Panc1 (cell line): Measurements from ENCODE around the gene ALG12. TPM values are rescaled to one million over a fixed set of nuclear protein-coding genes. Genes with fewer than 3 reads are reported as not detected.

Experiments used
- ATAC-seq: fragments of 200-7000 bp; cut with Tn5 transposase; 2 replicates; pipeline ENCODE4 v1.9.1; 2020; ENCODE audit warnings: mild to moderate bottlenecking, moderate library complexity
- BruUV-seq: library from RNA; stranded (reverse); fragments of 400-500 nt; replicated peaks from 2 replicates; lab custom pipeline; 2021; lab: Mats Ljungman, UMichigan
- CTCF ChIA-PET: fragments of 300-600 bp; sonication (Branson Sonifier 250); formaldehyde crosslinking; loops from one replicate; lab custom pipeline; 2022; ENCODE audit warnings: antibody characterized with exemption; lab: Charles Lee
- POLR2A ChIA-PET: fragments of 300-600 bp; sonication (Branson Sonifier 250); formaldehyde crosslinking; loops from one replicate; lab custom pipeline; 2022; ENCODE audit warnings: antibody characterized with exemption; lab: Charles Lee
- DNase-seq: peaks from one replicate; pipeline ENCODE4 v3.0.0-alpha.2; 2010; ENCODE audit warnings: low read depth, low spot score
- H3K27ac ChIP-seq: 2 replicates; pipeline ENCODE4 v1.5.1; 2011; ENCODE audit warnings: mild to moderate bottlenecking, low read length, inconsistent platforms
- H3K27me3 ChIP-seq: fragments of 200-500 bp; sonication (Bioruptor generic); 2 replicates; pipeline ENCODE4 v1.6.0; 2014; ENCODE audit warnings: low read length, inconsistent platforms; ENCODE audit not compliant: control insufficient read depth, insufficient read depth
- H3K36me3 ChIP-seq: fragments of 200-500 bp; sonication (Bioruptor generic); 2 replicates; pipeline ENCODE4 v1.5.1; 2014; ENCODE audit warnings: inconsistent platforms, mild to moderate bottlenecking, low read length, moderate library complexity; ENCODE audit not compliant: control insufficient read depth, insufficient read depth
- H3K4me1 ChIP-seq: 2 replicates; pipeline ENCODE4 v1.5.1; 2011; ENCODE audit warnings: inconsistent platforms, mild to moderate bottlenecking, low read length, moderate library complexity; ENCODE audit not compliant: control insufficient read depth, insufficient read depth
- H3K4me3 ChIP-seq, 2 experiments: 2 replicates each; pipeline ENCODE4 v1.5.1; 2011 to 2012; ENCODE audit warnings: low read depth in 2 of 2, low read length in 2 of 2, mild to moderate bottlenecking in 2 of 2, inconsistent platforms in 1 of 2, moderate library complexity in 1 of 2
- H3K9me3 ChIP-seq: fragments of 200-500 bp; sonication (Bioruptor generic); 2 replicates; pipeline ENCODE4 v1.5.1; 2014; ENCODE audit warnings: low read depth, mild to moderate bottlenecking, inconsistent platforms, low read length, moderate library complexity; ENCODE audit not compliant: control insufficient read depth, insufficient read depth
- POLR2AphosphoS5 ChIP-seq: IDR thresholded peaks from 2 replicates; pipeline ENCODE4 v1.6.1; 2012; ENCODE audit warnings: mild to moderate bottlenecking, low read depth, low read length, moderate library complexity
- SIN3A ChIP-seq: IDR thresholded peaks from 2 replicates; pipeline ENCODE4 v1.6.1; 2012; ENCODE audit warnings: low read depth, mild to moderate bottlenecking, low read length, moderate library complexity, borderline replicate concordance; ENCODE audit not compliant: insufficient read depth
- TCF7L2 ChIP-seq: IDR thresholded peaks from 2 replicates; pipeline ENCODE4 v1.6.1; 2011; ENCODE audit warnings: mild to moderate bottlenecking, low read depth, low read length, inconsistent platforms
- in situ Hi-C: cut with HindIII; loops from 2 replicates; pipeline ENCODE4 v1.10.0; 2016; ENCODE audit warnings: low sequenced_read_pairs, low pct_unique_long_range_greater_than_20kb
- intact Hi-C: fragments of 100-400 bp; cut with micrococcal nuclease; formaldehyde crosslinking; loops from one replicate; pipeline ENCODE4 v1.10.0; 2022; ENCODE audit not compliant: unreplicated experiment
- total RNA-seq: library from RNA; stranded (reverse); gene quantifications from one replicate; pipeline ENCODE4 v1.2.1, GENCODE V29; 2021; ENCODE audit not compliant: unreplicated experiment
- TF ChIP-seq, protein P1 (sequence below): fragments of 450-650 bp; IDR thresholded peaks from 2 replicates; pipeline ENCODE4 v1.5.1; 2017; ENCODE audit warnings: mild to moderate bottlenecking
- TF ChIP-seq, protein P2 (sequence below), 2 experiments: IDR thresholded peaks; 2 replicates each; pipeline ENCODE4 v1.6.1; 2011 to 2012; ENCODE audit warnings: low read depth in 2 of 2, control low read depth in 1 of 2, low read length in 1 of 2, mild to moderate bottlenecking in 1 of 2, moderate library complexity in 1 of 2; ENCODE audit not compliant: insufficient read depth in 1 of 2

Gene ALG12
- total RNA-seq, 1 experiment from 2014 or later, result 23.4 TPM

DNA sequence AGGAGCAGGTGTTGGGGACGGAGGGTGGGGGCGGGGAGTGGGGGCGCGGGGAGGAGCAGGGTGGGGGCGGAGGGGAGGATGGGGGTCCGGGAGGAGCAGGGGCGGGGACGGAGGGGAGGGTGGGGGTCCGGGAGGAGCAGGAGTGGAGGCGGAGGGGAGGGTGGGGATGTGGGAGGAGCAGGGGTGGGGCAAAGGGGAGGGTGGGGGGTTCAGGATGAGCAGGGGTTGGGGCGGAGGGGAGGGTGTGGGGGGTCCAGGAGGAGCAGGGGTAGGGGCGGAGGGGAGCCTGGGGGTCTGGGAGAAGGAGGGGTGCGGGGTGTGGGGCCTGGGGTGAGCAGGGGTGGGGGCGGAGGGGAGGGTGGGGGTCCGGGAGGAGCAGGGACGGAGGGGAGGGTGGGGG is 17.3 kb upstream of the ALG12 start:
- Histone ChIP-seq H3K36me3 (no peaks in the 10 kb centered on the region), H3K27me3 (no peaks in the 10 kb centered on the region), H3K27ac (no peak overlapping the region), H3K4me1 (peaks cover 48% of the 10 kb centered on the region), H3K4me3 (no peak overlapping the region), H3K9me3 (no peaks in the 10 kb centered on the region)
- intact Hi-C loops, result no loop called here
- ATAC-seq (no peak), DNase-seq (no peak)
- ChIA-PET CTCF (interaction anchor here (0.6 kb wide), 1 partner anchor 57 kb away, joined by 4 read pairs; no protein-coding TSS in a partner anchor), POLR2A (interaction anchor here (0.7 kb wide), 1 partner anchor 16 kb away, joined by 3 read pairs; no protein-coding TSS in a partner anchor)
- TF ChIP-seq, protein P1, sequence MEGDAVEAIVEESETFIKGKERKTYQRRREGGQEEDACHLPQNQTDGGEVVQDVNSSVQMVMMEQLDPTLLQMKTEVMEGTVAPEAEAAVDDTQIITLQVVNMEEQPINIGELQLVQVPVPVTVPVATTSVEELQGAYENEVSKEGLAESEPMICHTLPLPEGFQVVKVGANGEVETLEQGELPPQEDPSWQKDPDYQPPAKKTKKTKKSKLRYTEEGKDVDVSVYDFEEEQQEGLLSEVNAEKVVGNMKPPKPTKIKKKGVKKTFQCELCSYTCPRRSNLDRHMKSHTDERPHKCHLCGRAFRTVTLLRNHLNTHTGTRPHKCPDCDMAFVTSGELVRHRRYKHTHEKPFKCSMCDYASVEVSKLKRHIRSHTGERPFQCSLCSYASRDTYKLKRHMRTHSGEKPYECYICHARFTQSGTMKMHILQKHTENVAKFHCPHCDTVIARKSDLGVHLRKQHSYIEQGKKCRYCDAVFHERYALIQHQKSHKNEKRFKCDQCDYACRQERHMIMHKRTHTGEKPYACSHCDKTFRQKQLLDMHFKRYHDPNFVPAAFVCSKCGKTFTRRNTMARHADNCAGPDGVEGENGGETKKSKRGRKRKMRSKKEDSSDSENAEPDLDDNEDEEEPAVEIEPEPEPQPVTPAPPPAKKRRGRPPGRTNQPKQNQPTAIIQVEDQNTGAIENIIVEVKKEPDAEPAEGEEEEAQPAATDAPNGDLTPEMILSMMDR, result no peak
- no peak for TF ChIP-seq TCF7L2
- in situ Hi-C loops, result no loop called here
- no TSS peak for BruUV-seq

DNA sequence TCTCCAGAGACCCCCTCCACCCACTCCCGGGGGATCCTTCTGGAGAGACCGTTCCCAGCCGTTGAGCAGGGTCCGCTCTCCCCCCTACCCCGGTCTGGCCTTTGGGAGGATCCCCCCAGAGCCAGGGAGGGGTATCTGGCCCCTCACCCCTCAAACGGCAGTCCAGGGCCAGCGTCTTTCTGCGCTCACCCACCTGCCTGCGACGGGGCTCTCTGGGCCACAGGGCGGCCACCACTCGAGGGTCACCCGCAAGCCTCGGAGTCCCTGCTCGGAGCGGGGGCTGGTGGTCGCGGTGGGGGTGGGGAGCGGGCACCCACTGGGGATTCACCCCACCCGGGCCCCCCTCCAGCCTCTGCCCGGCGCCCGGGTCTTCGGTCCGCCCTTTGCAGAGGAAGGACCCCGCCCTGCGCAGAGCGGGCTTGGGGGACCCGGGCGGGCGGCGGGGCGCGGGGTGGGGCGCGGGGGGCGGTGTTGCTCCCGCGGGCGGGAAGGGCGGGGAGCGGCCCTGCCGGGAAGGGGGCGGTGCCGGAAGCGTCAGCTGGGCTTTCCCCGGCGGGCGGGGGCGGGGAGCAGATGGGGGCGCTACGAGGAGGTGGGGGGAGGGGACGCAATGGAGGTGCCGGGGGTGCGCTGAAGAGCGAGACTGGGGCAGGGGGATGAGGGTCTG is 16.8 kb upstream of the ALG12 start:
- Histone ChIP-seq H3K27ac (peak overlapping the region; percentile 74), H3K27me3 (no peaks in the 10 kb centered on the region), H3K36me3 (no peaks in the 10 kb centered on the region), H3K4me1 (peaks cover 52% of the 10 kb centered on the region), H3K9me3 (no peaks in the 10 kb centered on the region), H3K4me3 (peak overlapping the region; percentile 21 to 36; a peak in 3 of 4 replicates)
- ChIA-PET POLR2A (no interaction called here), CTCF (no interaction called here)
- intact Hi-C loops, result no loop called here
- in situ Hi-C loops, result no loop called here
- DNase-seq, result no peak
- no TSS peak for BruUV-seq
- TF ChIP-seq TCF7L2, result no peak
- TF ChIP-seq, protein P2, sequence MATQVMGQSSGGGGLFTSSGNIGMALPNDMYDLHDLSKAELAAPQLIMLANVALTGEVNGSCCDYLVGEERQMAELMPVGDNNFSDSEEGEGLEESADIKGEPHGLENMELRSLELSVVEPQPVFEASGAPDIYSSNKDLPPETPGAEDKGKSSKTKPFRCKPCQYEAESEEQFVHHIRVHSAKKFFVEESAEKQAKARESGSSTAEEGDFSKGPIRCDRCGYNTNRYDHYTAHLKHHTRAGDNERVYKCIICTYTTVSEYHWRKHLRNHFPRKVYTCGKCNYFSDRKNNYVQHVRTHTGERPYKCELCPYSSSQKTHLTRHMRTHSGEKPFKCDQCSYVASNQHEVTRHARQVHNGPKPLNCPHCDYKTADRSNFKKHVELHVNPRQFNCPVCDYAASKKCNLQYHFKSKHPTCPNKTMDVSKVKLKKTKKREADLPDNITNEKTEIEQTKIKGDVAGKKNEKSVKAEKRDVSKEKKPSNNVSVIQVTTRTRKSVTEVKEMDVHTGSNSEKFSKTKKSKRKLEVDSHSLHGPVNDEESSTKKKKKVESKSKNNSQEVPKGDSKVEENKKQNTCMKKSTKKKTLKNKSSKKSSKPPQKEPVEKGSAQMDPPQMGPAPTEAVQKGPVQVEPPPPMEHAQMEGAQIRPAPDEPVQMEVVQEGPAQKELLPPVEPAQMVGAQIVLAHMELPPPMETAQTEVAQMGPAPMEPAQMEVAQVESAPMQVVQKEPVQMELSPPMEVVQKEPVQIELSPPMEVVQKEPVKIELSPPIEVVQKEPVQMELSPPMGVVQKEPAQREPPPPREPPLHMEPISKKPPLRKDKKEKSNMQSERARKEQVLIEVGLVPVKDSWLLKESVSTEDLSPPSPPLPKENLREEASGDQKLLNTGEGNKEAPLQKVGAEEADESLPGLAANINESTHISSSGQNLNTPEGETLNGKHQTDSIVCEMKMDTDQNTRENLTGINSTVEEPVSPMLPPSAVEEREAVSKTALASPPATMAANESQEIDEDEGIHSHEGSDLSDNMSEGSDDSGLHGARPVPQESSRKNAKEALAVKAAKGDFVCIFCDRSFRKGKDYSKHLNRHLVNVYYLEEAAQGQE (IDR thresholded peaks at IDR 0.05; ENCODE audit: insufficient read depth in 1 of 2, low read depth in 2 of 2, low read length in 1 of 2), result no peak
- no peak for TF ChIP-seq SIN3A
- TF ChIP-seq, protein P1, result no peak
- TF ChIP-seq POLR2AphosphoS5, result no peak
- ATAC-seq, result no peak
